Smooth muscle cell (in vitro differentiated cells): ENCODE data around the gene HAPSTR1. TPM values are rescaled to one million over a fixed set of nuclear protein-coding genes. Genes with fewer than 3 reads are reported as not detected.

Source experiments
- DNase-seq: peaks from one replicate; lab custom pipeline; 2025; ENCODE audit not compliant: unreplicated experiment; lab: John Stamatoyannopoulos, UW
- H2AFZ ChIP-seq: fragments of 200-600 bp; sonication (generic); 2 replicates; pipeline ENCODE4 v1.6.0; 2016; ENCODE audit warnings: antibody characterized with exemption, low read depth, mild to moderate bottlenecking
- H3F3A ChIP-seq: fragments of 200-600 bp; sonication (generic); 2 replicates; pipeline ENCODE4 v1.6.0; 2017; ENCODE audit warnings: antibody characterized with exemption, low read depth
- H3K27ac ChIP-seq: fragments of 200-600 bp; sonication (generic); 2 replicates; pipeline ENCODE4 v1.5.1; 2016; ENCODE audit warnings: low read depth, mild to moderate bottlenecking
- H3K27me3 ChIP-seq: fragments of 200-600 bp; sonication (generic); 2 replicates; pipeline ENCODE4 v1.6.1; 2016; ENCODE audit warnings: low read depth, mild to moderate bottlenecking
- H3K36me3 ChIP-seq: fragments of 200-600 bp; sonication (generic); 2 replicates; pipeline ENCODE4 v1.5.1; 2016; ENCODE audit warnings: low read depth
- H3K4me1 ChIP-seq: fragments of 200-600 bp; sonication (generic); 2 replicates; pipeline ENCODE4 v1.5.1; 2016; ENCODE audit warnings: low read depth
- H3K4me2 ChIP-seq: fragments of 200-600 bp; sonication (generic); 2 replicates; pipeline ENCODE4 v1.6.0; 2016; ENCODE audit warnings: mild to moderate bottlenecking
- H3K4me3 ChIP-seq: fragments of 200-600 bp; sonication (generic); 2 replicates; pipeline ENCODE4 v1.5.1; 2016; ENCODE audit warnings: mild to moderate bottlenecking
- H3K79me2 ChIP-seq: fragments of 200-600 bp; sonication (generic); 2 replicates; pipeline ENCODE4 v1.6.0; 2016; ENCODE audit warnings: low read depth, mild to moderate bottlenecking
- H3K9ac ChIP-seq: fragments of 200-600 bp; sonication (generic); 2 replicates; pipeline ENCODE4 v1.6.0; 2016; ENCODE audit warnings: low read depth
- H3K9me3 ChIP-seq: fragments of 200-600 bp; sonication (generic); replicated peaks from 2 replicates; pipeline ENCODE4 v1.5.1; 2016; ENCODE audit warnings: low read depth
- H4K20me1 ChIP-seq: fragments of 200-600 bp; sonication (generic); 2 replicates; pipeline ENCODE4 v1.6.0; 2016; ENCODE audit warnings: low read depth
- CTCF ChIP-seq: fragments of 200-600 bp; sonication (generic); IDR thresholded peaks from 2 replicates; pipeline ENCODE4 v1.5.1; 2017; ENCODE audit warnings: borderline replicate concordance, mild to moderate bottlenecking, antibody characterized with exemption; ENCODE audit not compliant: insufficient read depth, poor library complexity, severe bottlenecking
- WGBS: methylation state at CpG from one replicate; pipeline ENCODE4 v1.1.7; 2016; ENCODE audit warnings: low lambda C conversion rate; 5-methylcytosine and 5-hydroxymethylcytosine counted together
- polyA plus RNA-seq: library from polyadenylated mRNA; unstranded; fragments of >200 nt; fragmentation: Nextera tagmentation; extraction: Ambion mirVana; gene quantifications from 2 replicates; pipeline ENCODE4 v1.2.1, GENCODE V29; 2016
- total RNA-seq: library from RNA; depleted of rRNA; stranded (reverse); fragments of >200 nt; gene quantifications from 2 replicates; pipeline ENCODE4 v1.2.3, GENCODE V29; 2014

The HAPSTR1 gene
- total and polyA plus RNA-seq, 2 experiments from 2014 or later, result 26.7 to 77.5 TPM

- Histone ChIP-seq H3K4me1 (peaks cover 31% of the 10 kb centered on the region), H3K27ac (peak overlapping the region; percentile 46), H2AFZ (no peak overlapping the region), H3K9me3 (no peaks in the 10 kb centered on the region), H3K36me3 (peaks cover 28% of the 10 kb centered on the region), H3K27me3 (no peaks in the 10 kb centered on the region), H3K9ac (no peak overlapping the region), H4K20me1 (peaks cover 100% of the 10 kb centered on the region), H3K4me2 (peak overlapping the region; percentile 34), H3K4me3 (no peak overlapping the region), H3K79me2 (peaks cover 100% of the 10 kb centered on the region), H3F3A (peaks cover 35% of the 10 kb centered on the region)
- TF ChIP-seq CTCF, result no peak
- no peak for DNase-seq
These were observed 13.7 kb downstream of the HAPSTR1 start for GRCh38 chr16:9105189-9105588.

- H4K20me1 ChIP-seq, result peaks cover 100% of the 10 kb centered on the region
- H3K27ac ChIP-seq, result peak overlapping the region; percentile 13
- H3K9ac ChIP-seq, result no peak overlapping the region
- H2AFZ ChIP-seq, result no peak overlapping the region
- no peak for TF ChIP-seq CTCF
- 81% methylated on average over 9 of the region's 9 CpGs for WGBS
- peaks cover 44% of the 10 kb centered on the region for H3K4me1 ChIP-seq
- H3F3A ChIP-seq, result peaks cover 21% of the 10 kb centered on the region
- H3K36me3 ChIP-seq, result peaks cover 28% of the 10 kb centered on the region
- H3K4me2 ChIP-seq, result peak overlapping the region; percentile 0
- H3K79me2 ChIP-seq, result peaks cover 100% of the 10 kb centered on the region
- H3K4me3 ChIP-seq, result no peak overlapping the region
- H3K9me3 ChIP-seq, result no peaks in the 10 kb centered on the region
- H3K27me3 ChIP-seq, result no peaks in the 10 kb centered on the region
- no peak for DNase-seq
These were observed 15.9 kb downstream of the HAPSTR1 start for GRCh38 chr16:9107025-9107970.

- H3K9ac ChIP-seq, result no peak overlapping the region
- peaks cover 46% of the 10 kb centered on the region for H3K4me1 ChIP-seq
- H4K20me1 ChIP-seq, result peaks cover 100% of the 10 kb centered on the region
- no peak for TF ChIP-seq CTCF
- WGBS, result 85% methylated on average over 4 of the region's 4 CpGs
- no peak overlapping the region for H3K4me3 ChIP-seq
- peaks cover 100% of the 10 kb centered on the region for H3K79me2 ChIP-seq
- H3K27ac ChIP-seq, result peak overlapping the region; percentile 60
- H3K9me3 ChIP-seq, result no peaks in the 10 kb centered on the region
- no peak overlapping the region for H3K4me2 ChIP-seq
- H3K36me3 ChIP-seq, result peaks cover 13% of the 10 kb centered on the region
- no peak for DNase-seq
- no peaks in the 10 kb centered on the region for H3K27me3 ChIP-seq
- no peak overlapping the region for H2AFZ ChIP-seq
- H3F3A ChIP-seq, result peaks cover 31% of the 10 kb centered on the region
These were observed 17.8 kb downstream of the HAPSTR1 start for GRCh38 chr16:9109255-9109654.
